NCI-H2227 (cell line): ENCODE results near the gene C17orf113.
"Not testable (repeated sequence)": the region's sequence is repeated elsewhere in the genome, so short reads cannot be mapped to it uniquely, and the experiment has no call there.

Experiments used
- DNase-seq: peaks from one replicate; lab custom pipeline; 2025; ENCODE audit not compliant: unreplicated experiment; lab: John Stamatoyannopoulos, UW

C17orf113 gene

GRCh38 chr17:42042598-42043319 lies 7.6 kb downstream of the C17orf113 start:
- DNase-seq = no peak

GRCh38 chr17:42041619-42042018 lies 8.8 kb downstream of the C17orf113 start:
- no peak for DNase-seq

GRCh38 chr17:42040818-42041217 lies 9.6 kb downstream of the C17orf113 start:
- no peak for DNase-seq

GRCh38 chr17:42039794-42040763 lies 10.3 kb downstream of the C17orf113 start:
- no peak for DNase-seq

- no peak for DNase-seq
These were observed 12.0 kb downstream of the C17orf113 start for GRCh38 chr17:42038221-42038973.

- no peak for DNase-seq
These were observed 16.3 kb downstream of the C17orf113 start for GRCh38 chr17:42034059-42034458.

GRCh38 chr17:42031584-42031983 lies 18.8 kb downstream of the C17orf113 start:
- no peak for DNase-seq

- DNase-seq = no peak
These were observed 21.6 kb downstream of the C17orf113 start for GRCh38 chr17:42028791-42029127.

- peak; percentile 52 for DNase-seq
These were observed 22.2 kb downstream of the C17orf113 start for GRCh38 chr17:42027961-42028790.

- DNase-seq = peak; percentile 16
These were observed 22.9 kb downstream of the C17orf113 start for GRCh38 chr17:42027590-42027889.

- no peak for DNase-seq
These were observed 23.4 kb downstream of the C17orf113 start for GRCh38 chr17:42026857-42027589.

- DNase-seq = no peak
These were observed 24.5 kb downstream of the C17orf113 start for GRCh38 chr17:42025936-42026335.

- no peak for DNase-seq
These were observed 25.2 kb downstream of the C17orf113 start for GRCh38 chr17:42025191-42025579.

GRCh38 chr17:42023524-42024349 lies 26.7 kb downstream of the C17orf113 start:
- DNase-seq = no peak

GRCh38 chr17:42020845-42021244 lies 29.6 kb downstream of the C17orf113 start:
- not testable (repeated sequence) for DNase-seq

GRCh38 chr17:42019509-42020404 lies 30.6 kb downstream of the C17orf113 start, which contains the start of gene NKIRAS2:
Gene NKIRAS2 (plus strand): TSS chr17:42020090. CDS start chr17:42021578, 1,488 bp downstream.
- peak; percentile 94 for DNase-seq

- DNase-seq = no peak
These were observed 31.4 kb downstream of the C17orf113 start for GRCh38 chr17:42018988-42019387.

- DNase-seq = peak; percentile 46
These were observed 32.1 kb downstream of the C17orf113 start for GRCh38 chr17:42018339-42018738.
